Mesenchymal stem cell (in vitro differentiated cells and primary cell): Measurements from ENCODE around the gene PCSK6.

ENCODE experiments used
- DNase-seq: peaks from one replicate; pipeline ENCODE4 v3.0.0-alpha.2; 2013
- H2AFZ ChIP-seq: one replicate; pipeline ENCODE4 v1.6.1; 2013; ENCODE audit warnings: low read depth, mild to moderate bottlenecking, control low read depth, inconsistent platforms, low read length, moderate library complexity
- H2AK5ac ChIP-seq: 2 replicates; pipeline ENCODE4 v1.6.1; 2013; ENCODE audit warnings: low read length, moderate library complexity, mild to moderate bottlenecking, inconsistent platforms; ENCODE audit not compliant: severe bottlenecking
- H2BK120ac ChIP-seq: one replicate; pipeline ENCODE4 v1.6.1; 2013; ENCODE audit warnings: low read depth, mild to moderate bottlenecking, inconsistent platforms, low read length, moderate library complexity
- H2BK12ac ChIP-seq, 2 experiments: one replicate each; pipeline ENCODE4 v1.6.1; 2013; ENCODE audit warnings: inconsistent platforms in 2 of 2, low read length in 2 of 2, mild to moderate bottlenecking in 2 of 2, moderate library complexity in 2 of 2, control low read depth in 1 of 2
- H2BK15ac ChIP-seq: one replicate; pipeline ENCODE4 v1.6.1; 2013; ENCODE audit warnings: mild to moderate bottlenecking, low read depth, inconsistent platforms; ENCODE audit not compliant: poor library complexity, severe bottlenecking
- H2BK5ac ChIP-seq: 2 replicates; pipeline ENCODE4 v1.6.1; 2013; ENCODE audit warnings: low read depth, mild to moderate bottlenecking, low read length, control low read depth, inconsistent platforms; ENCODE audit not compliant: poor library complexity, severe bottlenecking
- H3K14ac ChIP-seq, 2 experiments: one replicate each; pipeline ENCODE4 v1.6.1; 2013; ENCODE audit warnings: inconsistent platforms in 2 of 2, low read length in 2 of 2, control low read depth in 1 of 2, mild to moderate bottlenecking in 1 of 2, moderate library complexity in 1 of 2
- H3K18ac ChIP-seq, 2 experiments: one replicate each; pipeline ENCODE4 v1.6.1; 2013; ENCODE audit warnings: inconsistent platforms in 2 of 2, low read length in 2 of 2, control low read depth in 1 of 2, low read depth in 1 of 2, mild to moderate bottlenecking in 1 of 2
- H3K23ac ChIP-seq, 2 experiments: one replicate each; pipeline ENCODE4 v1.6.1; 2013; ENCODE audit warnings: inconsistent platforms in 2 of 2, low read length in 2 of 2, mild to moderate bottlenecking in 2 of 2, moderate library complexity in 2 of 2, control low read depth in 1 of 2
- H3K27ac ChIP-seq: 2 replicates; pipeline ENCODE4 v1.5.1; 2013; ENCODE audit warnings: mild to moderate bottlenecking, moderate library complexity, low read length, control low read depth, inconsistent platforms; ENCODE audit not compliant: poor library complexity, severe bottlenecking
- H3K27me3 ChIP-seq, 2 experiments: 2 replicates each; pipeline versions ENCODE4 v1.6.1 to v1.7.0; 2013; ENCODE audit warnings: low read length in 2 of 2, mild to moderate bottlenecking in 2 of 2, moderate library complexity in 2 of 2, control low read depth in 1 of 2, inconsistent platforms in 1 of 2; ENCODE audit not compliant: control insufficient read depth in 1 of 2, insufficient read depth in 1 of 2
- H3K36me3 ChIP-seq, 2 experiments: 2 replicates each; pipeline versions ENCODE4 v1.6.1 to v1.7.0; 2013; ENCODE audit warnings: low read length in 2 of 2, control low read depth in 1 of 2, inconsistent platforms in 1 of 2, low read depth in 1 of 2, mild to moderate bottlenecking in 1 of 2; ENCODE audit not compliant: insufficient read depth in 2 of 2, control insufficient read depth in 1 of 2
- H3K4ac ChIP-seq, 2 experiments: one replicate each; pipeline ENCODE4 v1.6.1; 2013; ENCODE audit warnings: inconsistent platforms in 2 of 2, low read length in 2 of 2, mild to moderate bottlenecking in 2 of 2, moderate library complexity in 2 of 2, control low read depth in 1 of 2, low read depth in 1 of 2
- H3K4me1 ChIP-seq: 2 replicates; pipeline ENCODE4 v1.6.1; 2013; ENCODE audit warnings: low read depth, low read length, control low read depth; ENCODE audit not compliant: control insufficient read depth, insufficient read depth
- H3K4me2 ChIP-seq: 2 replicates; pipeline ENCODE4 v1.6.1; 2013; ENCODE audit warnings: low read length, mild to moderate bottlenecking, inconsistent platforms; ENCODE audit not compliant: poor library complexity, severe bottlenecking
- H3K4me3 ChIP-seq, 2 experiments: 2 replicates each; pipeline versions ENCODE4 v1.5.1 to v1.7.0; 2013; ENCODE audit warnings: low read length in 2 of 2, mild to moderate bottlenecking in 2 of 2, control low read depth in 1 of 2, low read depth in 1 of 2; ENCODE audit not compliant: insufficient read depth in 1 of 2
- H3K79me1 ChIP-seq: replicated peaks from 2 replicates; pipeline ENCODE4 v1.6.1; 2013; ENCODE audit warnings: mild to moderate bottlenecking, control low read depth, low read length, inconsistent platforms; ENCODE audit not compliant: poor library complexity, severe bottlenecking
- H3K9ac ChIP-seq: 2 replicates; pipeline ENCODE4 v1.7.0; 2013; ENCODE audit warnings: mild to moderate bottlenecking, low read length, moderate library complexity
- H3K9me3 ChIP-seq: 2 replicates; pipeline ENCODE4 v1.7.0; 2013; ENCODE audit warnings: mild to moderate bottlenecking, low read length; ENCODE audit not compliant: control insufficient read depth
- H4K8ac ChIP-seq: one replicate; pipeline ENCODE4 v1.6.1; 2013; ENCODE audit warnings: inconsistent platforms, mild to moderate bottlenecking, low read length, moderate library complexity
- H4K91ac ChIP-seq: one replicate; pipeline ENCODE4 v1.6.1; 2013; ENCODE audit warnings: mild to moderate bottlenecking, low read length, inconsistent platforms
- WGBS: methylation state at CpG from one replicate; pipeline ENCODE4 v1.1.7; 2013; ENCODE audit warnings: mixed read lengths; 5-methylcytosine and 5-hydroxymethylcytosine counted together

The PCSK6 gene

DNA sequence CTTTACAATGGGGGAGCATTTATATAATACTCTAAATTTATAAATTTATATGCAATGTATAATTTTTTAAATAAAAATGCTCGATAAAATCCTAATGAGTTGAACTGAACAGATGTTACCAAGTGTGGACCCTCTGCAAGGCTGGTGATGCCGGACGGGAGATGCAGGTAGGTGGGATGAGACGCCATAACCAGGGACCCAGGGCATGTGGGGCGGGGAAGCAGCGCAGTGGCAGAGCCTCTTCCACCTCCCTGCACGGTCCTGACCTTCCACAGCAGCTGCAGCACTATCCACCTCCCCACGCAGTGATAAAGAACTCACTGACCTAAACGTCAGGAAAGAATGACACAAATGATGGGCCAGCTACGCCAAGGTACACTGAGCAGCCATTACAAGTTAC, 12.8 kb downstream of the PCSK6 start:
- H3K27ac ChIP-seq, result no peak overlapping the region
- no peak overlapping the region for H2BK5ac ChIP-seq
- H3K27me3 ChIP-seq, result peaks cover 0 to 24% of the 10 kb centered on the region in 2 experiments
- H4K91ac ChIP-seq, result peak overlapping the region; percentile 7
- H3K9me3 ChIP-seq, result no peaks in the 10 kb centered on the region
- H3K4me1 ChIP-seq, result no peaks in the 10 kb centered on the region
- H3K4me2 ChIP-seq, result no peak overlapping the region
- no peak overlapping the region for H3K14ac ChIP-seq
- no peak overlapping the region for H3K18ac ChIP-seq
- H3K9ac ChIP-seq, result no peak overlapping the region
- H3K4me3 ChIP-seq, result no peak overlapping the region
- H2BK120ac ChIP-seq, result no peak overlapping the region
- no peak overlapping the region for H2BK15ac ChIP-seq
- H3K4ac ChIP-seq, result no peak overlapping the region
- no peak for DNase-seq
- no peak overlapping the region for H2BK12ac ChIP-seq
- H3K23ac ChIP-seq, result no peak overlapping the region
- no peaks in the 10 kb centered on the region for H3K36me3 ChIP-seq
- WGBS, result 85% methylated on average over 10 of the region's 10 CpGs
- H3K79me1 ChIP-seq, result no peaks in the 10 kb centered on the region
- H4K8ac ChIP-seq, result no peak overlapping the region
- H2AK5ac ChIP-seq, result no peak overlapping the region
- H2AFZ ChIP-seq, result no peak overlapping the region

DNA sequence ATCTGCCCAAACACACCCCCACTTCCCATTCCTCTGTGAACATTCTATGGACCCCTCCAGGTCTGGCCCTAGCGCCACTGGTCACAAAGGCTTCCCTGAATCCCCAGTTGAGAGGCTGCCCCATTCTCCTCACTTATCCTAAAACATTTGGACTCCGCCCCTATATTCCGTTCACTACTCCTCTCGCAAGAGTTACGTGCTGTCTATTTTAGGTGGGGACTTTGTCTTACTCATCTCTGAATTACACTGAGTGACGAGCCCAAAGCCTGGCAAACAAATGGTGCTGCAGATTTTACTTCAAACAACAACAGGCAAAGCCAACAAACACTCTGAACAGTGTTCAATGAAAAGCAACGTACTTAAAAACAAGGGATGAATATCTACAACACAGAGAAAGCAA, 14.5 kb downstream of the PCSK6 start:
- Histone ChIP-seq H4K91ac (no peak overlapping the region), H3K9ac (no peak overlapping the region), H3K4me2 (no peak overlapping the region), H2BK5ac (no peak overlapping the region), H3K4ac (no peak overlapping the region), H3K4me1 (no peaks in the 10 kb centered on the region), H2AFZ (no peak overlapping the region), H3K36me3 (no peaks in the 10 kb centered on the region), H3K14ac (no peak overlapping the region), H2BK15ac (no peak overlapping the region), H4K8ac (no peak overlapping the region), H3K27ac (no peak overlapping the region), H3K18ac (no peak overlapping the region), H3K79me1 (no peaks in the 10 kb centered on the region), H2BK12ac (no peak overlapping the region), H3K27me3 (peaks cover 0 to 20% of the 10 kb centered on the region in 2 experiments), H2AK5ac (no peak overlapping the region), H2BK120ac (no peak overlapping the region), H3K9me3 (no peaks in the 10 kb centered on the region), H3K4me3 (no peak overlapping the region), H3K23ac (no peak overlapping the region)
- DNase-seq, result no peak
- WGBS, result 81% methylated on average over 6 of the region's 7 CpGs

DNA sequence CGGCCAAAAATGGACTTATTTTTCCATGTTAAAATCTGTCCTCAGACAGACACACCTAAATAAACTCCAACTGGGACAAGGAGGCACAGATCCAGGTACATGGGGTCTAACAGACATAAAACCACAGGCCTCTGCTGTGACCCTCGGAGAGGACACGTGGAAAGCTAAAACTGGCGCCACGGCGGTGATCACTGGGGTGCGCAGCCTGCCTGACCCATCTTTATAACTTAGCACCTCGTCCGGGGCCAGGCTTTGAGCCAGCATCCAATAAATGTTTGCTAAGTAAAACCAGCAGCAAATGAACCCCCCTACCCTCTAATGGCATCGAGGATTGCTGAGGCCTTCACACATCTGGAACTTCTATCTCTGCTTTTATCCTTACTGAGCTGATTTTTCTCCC, 15.3 kb downstream of the PCSK6 start:
- Histone ChIP-seq H2BK120ac (no peak overlapping the region), H3K23ac (no peak overlapping the region), H3K9me3 (no peaks in the 10 kb centered on the region), H3K27me3 (peaks cover 0 to 21% of the 10 kb centered on the region in 2 experiments), H3K79me1 (no peaks in the 10 kb centered on the region), H2BK5ac (no peak overlapping the region), H3K18ac (no peak overlapping the region), H2BK12ac (no peak overlapping the region), H3K36me3 (no peaks in the 10 kb centered on the region), H2AK5ac (no peak overlapping the region), H2AFZ (no peak overlapping the region), H3K4me2 (no peak overlapping the region), H3K4ac (no peak overlapping the region), H4K91ac (no peak overlapping the region), H2BK15ac (no peak overlapping the region), H3K14ac (no peak overlapping the region), H4K8ac (no peak overlapping the region), H3K4me1 (no peaks in the 10 kb centered on the region), H3K27ac (no peak overlapping the region), H3K9ac (no peak overlapping the region), H3K4me3 (no peak overlapping the region)
- WGBS, result 92% methylated on average over 10 of the region's 10 CpGs
- DNase-seq, result no peak

DNA sequence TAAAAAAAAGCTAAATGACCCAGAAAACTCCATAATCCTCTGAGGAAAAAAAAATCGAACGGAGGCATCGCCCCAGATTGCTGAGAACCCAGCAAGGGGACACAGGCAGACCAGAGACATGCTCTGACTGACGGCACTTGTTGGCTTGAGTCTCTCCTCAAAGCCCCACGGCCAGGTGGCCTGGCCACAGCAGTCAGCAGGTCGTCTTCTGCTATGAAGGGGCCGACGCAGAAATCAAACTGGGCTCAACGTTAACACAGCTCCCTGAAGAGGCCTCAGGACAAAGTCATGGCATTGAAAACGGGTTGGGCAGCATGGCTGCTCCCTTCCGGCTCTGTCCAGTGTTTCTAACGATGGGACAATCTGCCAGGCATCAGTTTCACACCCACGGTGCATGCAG, 17.5 kb downstream of the PCSK6 start:
- Histone ChIP-seq H4K91ac (no peak overlapping the region), H2BK12ac (no peak overlapping the region), H3K36me3 (no peaks in the 10 kb centered on the region), H3K23ac (no peak overlapping the region), H3K18ac (no peak overlapping the region), H3K9me3 (no peaks in the 10 kb centered on the region), H2AK5ac (no peak overlapping the region), H3K4ac (no peak overlapping the region), H3K4me2 (no peak overlapping the region), H3K4me1 (no peaks in the 10 kb centered on the region), H2BK5ac (no peak overlapping the region), H2BK15ac (no peak overlapping the region), H3K4me3 (no peak overlapping the region), H3K79me1 (no peaks in the 10 kb centered on the region), H4K8ac (no peak overlapping the region), H2BK120ac (no peak overlapping the region), H3K27ac (no peak overlapping the region), H3K27me3 (peaks cover 0 to 35% of the 10 kb centered on the region in 2 experiments), H3K9ac (no peak overlapping the region), H2AFZ (no peak overlapping the region), H3K14ac (no peak overlapping the region)
- no peak for DNase-seq
- WGBS, result 79% methylated on average over 13 of the region's 13 CpGs
